AG20443 (cell line): ENCODE data around the gene MSI2.
"Not testable (repeated sequence)": the region's sequence is repeated elsewhere in the genome, so short reads cannot be mapped to it uniquely, and the experiment has no call there.

ENCODE experiments used
- DNase-seq: peaks from one replicate; pipeline ENCODE4 v3.0.0; 2012; ENCODE audit warnings: low spot score, mixed read lengths

Gene MSI2

GRCh38 chr17:57292091-57292490, 35.8 kb downstream of the MSI2 start:
- DNase-seq, result no peak

DNA sequence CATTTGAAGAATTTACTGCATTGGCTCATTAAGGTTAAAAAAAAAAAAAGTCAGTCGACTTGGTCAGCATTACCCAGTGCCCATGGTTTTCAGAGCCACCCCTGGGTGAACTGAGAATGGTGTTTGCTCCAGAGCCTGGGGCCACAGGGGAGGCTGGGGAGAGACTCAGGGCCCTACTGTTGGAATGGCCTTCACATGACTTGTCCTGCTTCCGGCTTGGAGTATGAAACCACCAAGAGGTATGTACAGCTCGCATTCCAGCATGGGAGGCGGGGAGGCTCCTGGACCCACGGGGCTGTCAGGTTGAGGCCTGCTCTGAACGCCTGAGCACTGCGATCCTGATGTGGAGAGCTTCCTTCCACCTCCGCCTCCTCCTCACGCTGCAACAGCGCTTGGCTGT, 36.8 kb downstream of the MSI2 start:
- no peak for DNase-seq

DNA sequence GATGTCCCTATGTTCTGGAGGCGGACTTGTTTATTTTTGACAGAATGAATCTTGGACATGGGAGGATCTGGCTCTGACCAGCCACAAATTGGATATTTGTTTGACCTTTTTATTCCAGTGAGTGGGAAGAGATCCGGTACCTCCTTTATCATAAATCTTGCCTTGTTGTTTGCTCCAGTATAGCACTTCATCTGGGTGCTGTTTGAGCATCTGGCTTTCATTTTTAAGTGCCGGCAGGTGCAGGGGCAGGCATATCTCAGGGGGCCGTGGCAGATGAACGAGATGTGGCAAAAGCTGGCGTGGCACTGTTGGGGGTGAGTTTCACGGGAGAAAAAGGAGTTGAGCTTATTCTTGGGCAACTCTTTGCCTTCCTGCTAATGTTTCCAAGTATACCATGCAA, 37.8 kb downstream of the MSI2 start:
- DNase-seq, result no peak

DNA sequence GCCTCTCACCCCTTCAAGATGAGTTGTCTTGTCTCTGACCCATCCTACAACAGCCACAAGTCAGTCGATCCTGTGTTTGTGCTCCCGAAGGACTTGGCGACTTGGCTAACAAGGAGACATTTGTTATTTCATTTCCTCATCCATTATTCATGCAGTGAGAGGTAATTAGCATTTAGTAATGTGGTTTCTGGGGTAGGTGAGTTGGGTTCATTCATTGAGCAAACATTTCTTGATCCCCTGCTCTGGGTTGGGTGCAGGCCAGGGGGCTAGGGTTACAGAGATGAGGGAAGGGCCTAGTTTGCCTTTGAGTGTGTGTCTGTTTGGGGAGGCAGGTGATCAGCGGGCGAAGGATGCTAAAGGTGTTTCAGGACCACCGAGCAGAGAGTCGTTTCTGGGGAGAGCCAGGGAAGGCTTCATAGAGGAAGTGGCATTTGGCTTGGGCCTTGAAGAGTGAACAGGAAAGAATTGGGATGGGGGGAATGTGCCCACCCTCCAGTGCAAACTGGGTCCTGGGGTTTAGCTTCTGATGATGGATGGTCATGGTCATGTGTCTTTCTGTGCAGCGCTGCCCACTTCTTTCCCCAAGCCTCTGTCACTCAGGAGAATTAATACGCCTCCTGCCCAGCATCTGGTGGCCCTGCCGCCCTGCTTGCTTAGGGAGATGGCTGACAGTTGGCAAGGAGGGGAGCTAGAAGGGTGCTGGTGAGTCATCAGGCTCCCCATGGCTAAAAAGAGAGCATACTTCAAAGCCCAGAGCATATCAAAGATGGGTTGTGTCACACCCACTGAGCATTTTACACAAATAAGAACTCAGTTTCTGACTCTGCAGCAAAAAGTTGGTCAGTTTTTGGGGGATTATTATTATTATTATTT, 38.5 kb downstream of the MSI2 start:
- no peak for DNase-seq

DNA sequence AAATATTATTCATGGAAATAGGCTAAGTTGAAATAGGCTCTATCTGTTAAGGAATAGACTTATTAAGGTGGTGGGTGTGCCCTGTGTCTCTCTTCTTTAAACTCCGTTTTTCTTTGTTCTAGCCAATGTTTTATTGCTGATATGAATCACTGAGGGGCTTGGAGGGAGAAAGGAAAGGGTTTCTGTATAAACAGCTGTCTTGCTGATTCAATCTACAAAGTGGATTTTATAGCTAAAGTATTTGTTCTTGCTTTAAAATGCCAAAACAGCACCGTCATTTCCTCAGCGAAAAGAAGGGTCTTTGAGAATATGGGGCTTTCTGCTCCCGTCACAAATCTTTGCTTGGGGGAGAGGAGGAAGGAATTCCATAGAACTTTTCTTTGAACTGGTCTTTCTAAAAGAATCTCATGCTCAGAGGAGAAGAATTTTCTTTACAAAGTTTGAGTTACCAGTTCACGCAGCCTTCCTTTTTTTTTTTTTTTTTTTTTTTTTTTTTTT, 39.3 kb downstream of the MSI2 start:
- no peak for DNase-seq

GRCh38 chr17:57296231-57296630, 39.9 kb downstream of the MSI2 start:
- no peak for DNase-seq

DNA sequence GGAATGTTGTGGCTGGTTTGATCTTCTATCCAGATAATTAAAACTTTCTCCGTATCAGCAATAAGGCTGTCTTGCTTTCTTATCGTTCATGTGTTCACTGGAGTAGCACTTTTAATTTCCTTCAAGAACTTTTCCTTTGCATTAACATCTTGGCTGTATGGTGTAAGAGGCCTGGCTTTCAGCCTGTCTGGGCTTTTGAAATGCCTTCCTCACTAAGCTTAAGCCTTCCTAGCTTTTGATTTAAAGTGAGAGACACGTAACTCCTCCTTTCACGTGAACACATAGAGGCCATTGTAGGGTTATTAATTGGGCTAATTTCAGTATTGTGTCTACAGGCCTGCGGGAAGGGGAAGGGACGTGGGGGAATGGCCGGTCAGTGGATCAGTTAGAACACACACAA, 42.9 kb downstream of the MSI2 start:
- DNase-seq, result no peak

GRCh38 chr17:57300592-57300991, 44.3 kb downstream of the MSI2 start:
- not testable (repeated sequence) for DNase-seq

DNA sequence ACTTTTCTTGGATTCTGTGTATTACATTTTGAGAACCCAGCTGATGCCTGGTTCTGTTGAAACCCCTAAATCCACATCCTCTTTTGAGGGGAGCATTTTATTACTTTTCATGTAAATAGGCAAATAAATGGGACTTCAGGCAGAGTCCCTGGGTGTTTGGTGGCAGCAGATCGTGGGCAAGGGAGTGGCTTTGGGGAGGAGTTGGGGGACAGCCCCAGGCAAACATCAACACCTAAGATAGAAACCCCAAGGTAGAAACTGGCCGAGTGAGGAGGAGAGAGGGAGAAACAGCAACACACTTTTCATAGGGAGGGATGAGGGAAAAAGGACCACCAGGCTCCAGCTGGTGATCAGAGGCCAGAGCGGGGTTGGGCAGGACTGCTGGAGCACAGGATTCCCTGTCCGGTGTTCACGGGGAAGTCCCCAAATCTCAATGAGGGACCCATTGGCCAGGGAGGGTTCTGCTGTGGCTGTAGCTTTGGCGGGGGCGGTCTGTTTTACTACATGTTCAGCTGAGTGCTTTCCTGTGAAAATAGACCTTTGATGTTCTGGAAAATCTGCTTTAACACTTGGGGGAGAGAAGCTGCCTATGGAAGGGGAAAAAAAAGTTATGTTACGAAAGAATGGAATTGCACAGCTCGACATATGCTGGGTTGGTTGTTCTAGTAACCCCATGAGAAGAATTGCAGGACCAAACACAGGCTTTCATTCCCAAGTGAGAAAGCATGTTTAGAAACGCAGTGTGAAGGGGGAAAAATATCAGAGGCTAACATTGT, 46.6 kb downstream of the MSI2 start:
- no peak for DNase-seq

- no peak for DNase-seq
Measured at GRCh38 chr17:57305144-57305728, 48.9 kb downstream of the MSI2 start.

GRCh38 chr17:57305908-57306504, 49.7 kb downstream of the MSI2 start:
- DNase-seq, result no peak

GRCh38 chr17:57308543-57309186, 52.3 kb downstream of the MSI2 start:
- DNase-seq, result no peak

GRCh38 chr17:57309479-57309878, 53.2 kb downstream of the MSI2 start:
- no peak for DNase-seq

DNA sequence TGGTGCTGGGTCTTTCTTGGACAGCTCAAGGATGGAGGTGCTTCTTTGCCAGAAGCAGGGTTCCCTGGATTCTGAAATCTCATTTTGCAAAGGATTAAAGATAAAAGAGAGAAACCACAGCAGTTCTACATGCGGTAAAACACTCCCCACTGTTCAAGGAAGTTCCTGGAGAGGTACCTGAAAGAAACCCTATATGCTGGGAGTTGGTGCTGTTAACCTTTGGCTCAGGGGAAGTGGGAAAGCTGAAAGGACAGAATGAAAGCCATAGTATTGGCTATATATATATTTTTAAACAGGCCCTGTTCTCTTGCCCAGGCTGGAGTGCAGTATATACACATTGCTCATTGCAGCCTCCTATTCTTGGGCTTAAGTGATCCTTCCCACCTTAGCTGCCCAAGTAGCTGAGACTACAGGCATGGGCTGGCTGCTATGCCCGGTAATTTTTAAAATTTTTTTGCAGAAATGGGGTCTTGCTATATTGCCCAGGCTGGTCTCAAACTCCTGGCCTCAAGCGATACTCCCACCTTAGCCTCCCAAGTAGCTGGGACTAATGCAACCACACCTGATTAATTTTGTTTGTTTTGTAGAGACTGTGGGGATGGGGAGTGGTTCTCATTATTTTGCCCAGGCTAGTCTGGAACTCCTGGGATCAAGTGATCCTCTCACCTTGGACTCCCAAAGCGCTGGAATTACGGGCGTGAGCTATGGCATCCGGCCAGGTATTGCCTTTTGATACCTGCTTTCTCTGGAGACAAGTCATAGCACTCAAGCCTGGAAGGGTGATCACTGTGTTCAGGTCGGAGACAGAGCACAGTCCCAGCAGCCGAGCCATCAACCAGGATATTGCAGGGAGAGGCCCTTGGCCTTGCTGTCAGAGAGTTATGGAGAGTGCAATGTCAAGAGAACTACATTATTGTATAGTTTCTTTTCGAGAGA, 55.2 kb downstream of the MSI2 start:
- no peak for DNase-seq

- no peak for DNase-seq
Measured at GRCh38 chr17:57312242-57312641, 55.9 kb downstream of the MSI2 start.

DNA sequence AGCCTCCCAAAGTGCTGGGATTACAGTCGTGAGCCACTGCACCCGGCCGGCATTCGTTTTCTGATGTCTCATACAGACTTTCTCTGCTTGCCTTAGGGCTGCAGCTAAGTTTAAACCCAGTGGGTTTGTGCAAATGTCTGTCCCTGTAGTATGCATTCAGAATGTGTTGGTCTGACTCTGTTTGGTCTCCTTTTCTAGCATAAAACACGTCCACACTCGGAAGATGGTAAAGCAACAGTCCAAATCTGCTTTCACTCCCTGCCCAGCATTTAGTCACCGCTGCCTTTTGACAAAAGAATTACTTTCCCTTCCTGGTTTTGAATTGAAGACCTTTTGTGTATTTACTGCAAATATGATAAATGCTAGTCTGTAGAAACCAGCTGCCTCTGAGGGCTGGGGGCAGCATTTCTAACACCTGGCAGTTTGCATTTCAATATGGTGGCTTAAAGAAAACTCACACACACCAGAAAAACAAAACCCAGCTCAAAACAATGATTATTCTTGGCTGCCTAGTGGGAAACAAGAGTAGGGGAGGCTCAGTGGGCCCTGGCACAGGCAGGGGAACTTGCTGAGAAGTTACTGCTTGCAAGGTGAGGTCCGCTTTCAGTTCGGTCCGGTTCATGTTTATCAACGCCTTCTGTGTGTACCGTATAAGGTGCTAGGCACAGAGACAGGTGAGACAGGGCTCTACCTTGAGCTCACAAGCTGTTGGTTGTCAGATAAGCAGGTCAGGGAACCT, 56.9 kb downstream of the MSI2 start:
- no peak for DNase-seq

GRCh38 chr17:57315061-57316015, 59.0 kb downstream of the MSI2 start:
- DNase-seq, result no peak

DNA sequence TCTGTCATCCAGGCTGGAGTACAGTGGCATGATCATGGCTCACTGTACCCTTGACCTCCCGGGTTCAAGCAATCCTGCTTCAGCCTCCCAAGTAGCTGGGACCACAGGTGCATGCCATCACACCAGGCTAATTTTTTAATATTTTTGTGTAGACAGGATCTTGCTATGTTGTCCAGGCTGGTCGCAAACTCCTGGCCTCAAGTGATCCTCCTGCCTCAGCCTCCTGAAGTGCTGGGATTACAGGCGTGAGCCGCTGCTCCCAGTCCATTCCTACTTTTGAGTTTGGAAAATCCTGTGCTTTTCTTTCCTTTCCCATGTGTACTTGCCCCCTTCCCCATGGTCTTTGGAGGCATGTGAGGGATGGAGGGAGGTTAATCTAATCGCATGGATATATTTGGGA, 60.0 kb downstream of the MSI2 start:
- no peak for DNase-seq

GRCh38 chr17:57317079-57317478, 60.8 kb downstream of the MSI2 start:
- no peak for DNase-seq
